RWPE1 (cell line): ENCODE data around the gene GHSR.

Experiments used
- CTCF ChIA-PET: fragments of 350-600 bp; sonication (Branson Sonifier 250); formaldehyde crosslinking; extraction: SDS; loops from one replicate; lab custom pipeline; 2021; lab: Yijun Ruan, JAX
- POLR2A ChIA-PET: fragments of 400-600 bp; formaldehyde crosslinking; extraction: SDS; loops from one replicate; lab custom pipeline; 2020; ENCODE audit warnings: antibody characterized with exemption; ENCODE audit not compliant: low non-redundant PET; lab: Yijun Ruan, JAX
- DNase-seq: peaks from one replicate; pipeline ENCODE4 v3.0.0; 2012; ENCODE audit warnings: low spot score
- H3K27ac ChIP-seq: fragments of 450-650 bp; 2 replicates; pipeline ENCODE4 v1.5.1; 2017
- CTCF ChIP-seq: fragments of 450-650 bp; conservative IDR thresholded peaks from 2 replicates; pipeline ENCODE4 v1.5.1; 2017; ENCODE audit warnings: low read depth, mild to moderate bottlenecking

GHSR gene

GRCh38 chr3:172470588-172470987 lies 22.3 kb upstream of the GHSR start:
- CTCF ChIA-PET, result interaction anchor here (0.6 to 1.0 kb wide), 3 partner anchors 9 to 154 kb away, joined by 3 to 5 read pairs (median 3); no protein-coding TSS in a partner anchor

GRCh38 chr3:172467170-172467824 lies 19.0 kb upstream of the GHSR start:
- peak; percentile 66 for DNase-seq
- ChIA-PET CTCF (interaction anchor here (0.6 kb wide), 1 partner anchor 22 kb away, joined by 3 read pairs; no protein-coding TSS in a partner anchor), POLR2A (no interaction called here)
- H3K27ac ChIP-seq, result no peak overlapping the region
- TF ChIP-seq CTCF, result no peak

More at GRCh38 chr3:172470588-172470987, 22.3 kb upstream of the GHSR start:
- no peak for DNase-seq
- no peak for TF ChIP-seq CTCF
- H3K27ac ChIP-seq, result no peak overlapping the region
- POLR2A ChIA-PET, result no interaction called here

GRCh38 chr3:172466553-172467130 lies 18.4 kb upstream of the GHSR start:
- ChIA-PET CTCF (no interaction called here), POLR2A (no interaction called here)
- TF ChIP-seq CTCF, result no peak
- DNase-seq, result no peak
- H3K27ac ChIP-seq, result no peak overlapping the region

- ChIA-PET POLR2A (no interaction called here), CTCF (no interaction called here)
- no peak overlapping the region for H3K27ac ChIP-seq
- TF ChIP-seq CTCF, result no peak
- no peak for DNase-seq
Measured at GRCh38 chr3:172465281-172465680, 17.0 kb upstream of the GHSR start.

GRCh38 chr3:172464306-172464705 lies 16.1 kb upstream of the GHSR start:
- H3K27ac ChIP-seq, result no peak overlapping the region
- TF ChIP-seq CTCF, result no peak
- ChIA-PET CTCF (no interaction called here), POLR2A (no interaction called here)
- DNase-seq, result no peak

- DNase-seq, result peak; percentile 56
- POLR2A ChIA-PET, result no interaction called here
- TF ChIP-seq CTCF, result peak; percentile 87
- CTCF ChIA-PET, result interaction anchor here (0.6 to 1.4 kb wide), 13 partner anchors 9 to 187 kb away, joined by 3 to 6 read pairs (median 4); no protein-coding TSS in a partner anchor
- no peak overlapping the region for H3K27ac ChIP-seq
Measured at GRCh38 chr3:172461530-172462138, 13.4 kb upstream of the GHSR start.
